ENCODE data around the gene NDOR1.
A peak's percentile ranks its signal among the peaks of the same experiment; 100 is the strongest.

The NDOR1 gene

GRCh38 chr9:137252555-137253506, 47.3 kb downstream of the NDOR1 start:
- DNase-seq (ENCODE audit: low spot score), result no peak
- Histone ChIP-seq H2BK5ac (ENCODE audit: low read length) (peak overlapping the region; percentile 93), H3K9me3 (replicated peaks in 1 of 2; ENCODE audit: control insufficient read depth in 2 of 2, insufficient read depth in 1 of 2, low read depth in 1 of 2, low read length in 2 of 2) (no peaks in the 10 kb centered on the region), H3K18ac (ENCODE audit: low read length) (peak overlapping the region; percentile 71), H3K27me3 (ENCODE audit: control insufficient read depth in 3 of 3, insufficient read depth in 3 of 3, low read depth in 1 of 3, low read length in 3 of 3) (no peaks in the 10 kb centered on the region), H4K91ac (ENCODE audit: low read depth, low read length, poor library complexity) (no peak overlapping the region), H2AFZ (ENCODE audit: low read length) (no peak overlapping the region), H2BK15ac (ENCODE audit: low read length) (peak overlapping the region; percentile 99), H3K36me3 (replicated peaks in 1 of 2; ENCODE audit: control insufficient read depth in 2 of 2, insufficient read depth in 2 of 2, low read length in 2 of 2) (peaks cover 9 to 15% of the 10 kb centered on the region in 2 donors), H3K14ac (ENCODE audit: low read length) (peak overlapping the region; percentile 97), H4K8ac (ENCODE audit: low read depth, low read length) (peak overlapping the region; percentile 43), H3K27ac (replicated peaks; ENCODE audit: low read length) (no peak overlapping the region), H3K4me1 (ENCODE audit: control insufficient read depth in 2 of 2, insufficient read depth in 1 of 2, low read depth in 1 of 2, low read length in 2 of 2) (peaks cover 19 to 50% of the 10 kb centered on the region in 2 donors), H3K23ac (ENCODE audit: low read depth, low read length, poor library complexity) (peak overlapping the region; percentile 65), H3K4me3 (ENCODE audit: low read length in 2 of 2) (no peak overlapping the region), H2BK12ac (ENCODE audit: low read length) (no peak overlapping the region), H3K9ac (ENCODE audit: low read depth, low read length, poor library complexity) (no peak overlapping the region), H2AK5ac (ENCODE audit: low read depth, low read length) (peak overlapping the region; percentile 85), H3K4me2 (ENCODE audit: insufficient read depth, low read length, poor library complexity, severe bottlenecking) (no peak overlapping the region), H2BK120ac (ENCODE audit: low read depth, low read length) (no peak overlapping the region), H3K79me1 (ENCODE audit: low read depth, low read length) (peaks cover 12% of the 10 kb centered on the region), H3K4ac (ENCODE audit: low read length) (no peak overlapping the region)
- no CpG with 5 or more reads among the region's 35 CpGs for WGBS, 2 donors (ENCODE audit: extremely low coverage in 2 of 2, insufficient read length in 2 of 2, insufficient replicate concordance in 1 of 2)

GRCh38 chr9:137253717-137254623, 48.5 kb downstream of the NDOR1 start:
- H2BK12ac ChIP-seq (ENCODE audit: low read length), result peak overlapping the region; percentile 66
- peaks cover 13 to 26% of the 10 kb centered on the region in 2 donors for H3K36me3 ChIP-seq (replicated peaks in 1 of 2; ENCODE audit: control insufficient read depth in 2 of 2, insufficient read depth in 2 of 2, low read length in 2 of 2)
- peak overlapping the region; percentile 94 for H3K14ac ChIP-seq (ENCODE audit: low read length)
- H3K27ac ChIP-seq (replicated peaks; ENCODE audit: low read length), result no peak overlapping the region
- WGBS, 2 donors (ENCODE audit: extremely low coverage in 2 of 2, insufficient read length in 2 of 2, insufficient replicate concordance in 1 of 2), result no CpG with 5 or more reads among the region's 21 CpGs
- peak overlapping the region; percentile 99 for H3K18ac ChIP-seq (ENCODE audit: low read length)
- H3K4me2 ChIP-seq (ENCODE audit: insufficient read depth, low read length, poor library complexity, severe bottlenecking), result peak overlapping the region; percentile 85
- DNase-seq (ENCODE audit: low spot score), result no peak
- peak overlapping the region; percentile 6 for H2BK120ac ChIP-seq (ENCODE audit: low read depth, low read length)
- no peaks in the 10 kb centered on the region for H3K9me3 ChIP-seq (replicated peaks in 1 of 2; ENCODE audit: control insufficient read depth in 2 of 2, insufficient read depth in 1 of 2, low read depth in 1 of 2, low read length in 2 of 2)
- peak overlapping the region; percentile 94 for H3K9ac ChIP-seq (ENCODE audit: low read depth, low read length, poor library complexity)
- H4K8ac ChIP-seq (ENCODE audit: low read depth, low read length), result no peak overlapping the region
- peak overlapping the region; percentile 99 for H2BK15ac ChIP-seq (ENCODE audit: low read length)
- peaks cover 12% of the 10 kb centered on the region for H3K79me1 ChIP-seq (ENCODE audit: low read depth, low read length)
- peak overlapping the region; percentile 37 for H3K4ac ChIP-seq (ENCODE audit: low read length)
- H2AFZ ChIP-seq (ENCODE audit: low read length), result peak overlapping the region; percentile 92
- peak overlapping the region; percentile 70 for H3K23ac ChIP-seq (ENCODE audit: low read depth, low read length, poor library complexity)
- peaks cover 19 to 48% of the 10 kb centered on the region in 2 donors for H3K4me1 ChIP-seq (ENCODE audit: control insufficient read depth in 2 of 2, insufficient read depth in 1 of 2, low read depth in 1 of 2, low read length in 2 of 2)
- no peaks in the 10 kb centered on the region for H3K27me3 ChIP-seq (ENCODE audit: control insufficient read depth in 3 of 3, insufficient read depth in 3 of 3, low read depth in 1 of 3, low read length in 3 of 3)
- H2AK5ac ChIP-seq (ENCODE audit: low read depth, low read length), result peak overlapping the region; percentile 85
- peak overlapping the region; percentile 86 to 100 for H3K4me3 ChIP-seq (ENCODE audit: low read length in 2 of 2)
- H2BK5ac ChIP-seq (ENCODE audit: low read length), result peak overlapping the region; percentile 93
- H4K91ac ChIP-seq (ENCODE audit: low read depth, low read length, poor library complexity), result peak overlapping the region; percentile 79

GRCh38 chr9:137254624-137255447, 49.3 kb downstream of the NDOR1 start, which contains the start of gene NELFB:
TSS of gene NELFB (plus strand) at chr9:137255327.
- no peaks in the 10 kb centered on the region for H3K27me3 ChIP-seq (ENCODE audit: control insufficient read depth in 3 of 3, insufficient read depth in 3 of 3, low read depth in 1 of 3, low read length in 3 of 3)
- DNase-seq (ENCODE audit: low spot score), result peak; percentile 91
- H3K23ac ChIP-seq (ENCODE audit: low read depth, low read length, poor library complexity), result peak within 1 kb of the TSS; percentile 70
- H2AFZ ChIP-seq (ENCODE audit: low read length), result peak within 1 kb of the TSS; percentile 96
- peak within 1 kb of the TSS; percentile 24 for H2BK120ac ChIP-seq (ENCODE audit: low read depth, low read length)
- H4K8ac ChIP-seq (ENCODE audit: low read depth, low read length), result peak within 1 kb of the TSS; percentile 29
- no peaks in the 10 kb centered on the region for H3K9me3 ChIP-seq (replicated peaks in 1 of 2; ENCODE audit: control insufficient read depth in 2 of 2, insufficient read depth in 1 of 2, low read depth in 1 of 2, low read length in 2 of 2)
- peak within 1 kb of the TSS; percentile 85 for H2AK5ac ChIP-seq (ENCODE audit: low read depth, low read length)
- peaks cover 12% of the 10 kb centered on the region for H3K79me1 ChIP-seq (ENCODE audit: low read depth, low read length)
- H3K4me2 ChIP-seq (ENCODE audit: insufficient read depth, low read length, poor library complexity, severe bottlenecking), result peak within 1 kb of the TSS; percentile 85
- H3K18ac ChIP-seq (ENCODE audit: low read length), result peak within 1 kb of the TSS; percentile 99
- H3K4me1 ChIP-seq (ENCODE audit: control insufficient read depth in 2 of 2, insufficient read depth in 1 of 2, low read depth in 1 of 2, low read length in 2 of 2), result peaks cover 19 to 48% of the 10 kb centered on the region in 2 donors
- H3K4me3 ChIP-seq (ENCODE audit: low read length in 2 of 2), result peak within 1 kb of the TSS; percentile 96 to 100
- H3K27ac ChIP-seq (replicated peaks; ENCODE audit: low read length), result peak within 1 kb of the TSS; percentile 19
- peak within 1 kb of the TSS; percentile 94 for H3K14ac ChIP-seq (ENCODE audit: low read length)
- peak within 1 kb of the TSS; percentile 93 for H2BK5ac ChIP-seq (ENCODE audit: low read length)
- peak within 1 kb of the TSS; percentile 99 for H2BK15ac ChIP-seq (ENCODE audit: low read length)
- peak within 1 kb of the TSS; percentile 97 for H3K9ac ChIP-seq (ENCODE audit: low read depth, low read length, poor library complexity)
- peaks cover 17 to 31% of the 10 kb centered on the region in 2 donors for H3K36me3 ChIP-seq (replicated peaks in 1 of 2; ENCODE audit: control insufficient read depth in 2 of 2, insufficient read depth in 2 of 2, low read length in 2 of 2)
- WGBS, 2 donors (ENCODE audit: extremely low coverage in 2 of 2, insufficient read length in 2 of 2, insufficient replicate concordance in 1 of 2), result no CpG with 5 or more reads among the region's 105 CpGs
- H3K4ac ChIP-seq (ENCODE audit: low read length), result peak within 1 kb of the TSS; percentile 38
- H4K91ac ChIP-seq (ENCODE audit: low read depth, low read length, poor library complexity), result peak within 1 kb of the TSS; percentile 79
- H2BK12ac ChIP-seq (ENCODE audit: low read length), result peak within 1 kb of the TSS; percentile 66

Data from neuronal stem cell (in vitro differentiated cells).